H9 (cell line): ENCODE results near the gene ABCG1. TPM values are rescaled to one million over a fixed set of nuclear protein-coding genes. Genes with fewer than 3 reads are reported as not detected.

Experiments
- DNase-seq: peaks from one replicate; pipeline ENCODE4 v3.0.0-alpha.2; 2017
- H2AFZ ChIP-seq: one replicate; pipeline ENCODE4 v1.6.1; 2013; ENCODE audit warnings: mild to moderate bottlenecking, low read length, control low read depth, moderate library complexity
- H2AK5ac ChIP-seq: 2 replicates; pipeline ENCODE4 v1.6.1; 2013; ENCODE audit warnings: low read length, control low read depth, mixed read lengths; ENCODE audit not compliant: insufficient read length
- H2BK120ac ChIP-seq: one replicate; pipeline ENCODE4 v1.6.1; 2013; ENCODE audit warnings: low read depth, mild to moderate bottlenecking, low read length, control low read depth, inconsistent platforms; ENCODE audit not compliant: poor library complexity, severe bottlenecking
- H2BK12ac ChIP-seq: 2 replicates; pipeline ENCODE4 v1.6.1; 2013; ENCODE audit warnings: low read length, control low read depth, mixed read lengths, low read depth; ENCODE audit not compliant: insufficient read length
- H2BK15ac ChIP-seq: 2 replicates; pipeline ENCODE4 v1.6.1; 2013; ENCODE audit warnings: low read depth, low read length, control low read depth
- H2BK20ac ChIP-seq: one replicate; pipeline ENCODE4 v1.6.1; 2013; ENCODE audit warnings: low read depth, mild to moderate bottlenecking, low read length, control low read depth, inconsistent platforms; ENCODE audit not compliant: poor library complexity, severe bottlenecking
- H2BK5ac ChIP-seq: 2 replicates; pipeline ENCODE4 v1.6.1; 2013; ENCODE audit warnings: low read length, control low read depth, mixed read lengths; ENCODE audit not compliant: insufficient read length
- H3K14ac ChIP-seq: 2 replicates; pipeline ENCODE4 v1.6.1; 2013; ENCODE audit warnings: low read length, control low read depth; ENCODE audit not compliant: insufficient read depth
- H3K18ac ChIP-seq: 2 replicates; pipeline ENCODE4 v1.6.1; 2013; ENCODE audit warnings: low read depth, mild to moderate bottlenecking, mixed read lengths, low read length, control low read depth; ENCODE audit not compliant: insufficient read length
- H3K23ac ChIP-seq: 2 replicates; pipeline ENCODE4 v1.6.1; 2013; ENCODE audit warnings: low read length, control low read depth, mixed read lengths, low read depth; ENCODE audit not compliant: insufficient read length
- H3K23me2 ChIP-seq: 2 replicates; pipeline ENCODE4 v1.6.1; 2013; ENCODE audit warnings: low read depth, mild to moderate bottlenecking, mixed read lengths, low read length, control low read depth; ENCODE audit not compliant: insufficient read length, poor library complexity, severe bottlenecking
- H3K27ac ChIP-seq: 2 replicates; pipeline ENCODE4 v1.5.1; 2013; ENCODE audit warnings: low read length, control low read depth, mixed read lengths, low read depth; ENCODE audit not compliant: insufficient read length
- H3K27me3 ChIP-seq: 2 replicates; pipeline ENCODE4 v1.6.1; 2013; ENCODE audit warnings: low read length, control low read depth, inconsistent platforms; ENCODE audit not compliant: insufficient read depth
- H3K4ac ChIP-seq: 2 replicates; pipeline ENCODE4 v1.6.1; 2013; ENCODE audit warnings: low read depth, mild to moderate bottlenecking, control low read depth, inconsistent platforms, low read length, moderate library complexity
- H3K4me1 ChIP-seq: 2 replicates; pipeline ENCODE4 v1.6.1; 2013; ENCODE audit warnings: low read length, control low read depth, inconsistent platforms; ENCODE audit not compliant: insufficient read depth
- H3K4me2 ChIP-seq: 2 replicates; pipeline ENCODE4 v1.6.1; 2013; ENCODE audit warnings: low read length, control low read depth, mixed read lengths; ENCODE audit not compliant: insufficient read length, insufficient read depth
- H3K56ac ChIP-seq: 2 replicates; pipeline ENCODE4 v1.6.1; 2013; ENCODE audit warnings: low read depth, mild to moderate bottlenecking, mixed read lengths, low read length, control low read depth; ENCODE audit not compliant: insufficient read length
- H3K79me1 ChIP-seq: 2 replicates; pipeline ENCODE4 v1.6.1; 2013; ENCODE audit warnings: low read depth, mild to moderate bottlenecking, moderate library complexity, low read length, control low read depth, inconsistent platforms; ENCODE audit not compliant: insufficient read depth, poor library complexity, severe bottlenecking
- H3K79me2 ChIP-seq: 2 replicates; pipeline ENCODE4 v1.6.1; 2013; ENCODE audit warnings: low read length, control low read depth, inconsistent platforms; ENCODE audit not compliant: insufficient read depth
- H3K9ac ChIP-seq: 2 replicates; pipeline ENCODE4 v1.6.1; 2013; ENCODE audit warnings: low read length, control low read depth, mixed read lengths; ENCODE audit not compliant: insufficient read length; ENCODE audit errors: extremely low read depth
- H3K9me3 ChIP-seq: one replicate; pipeline ENCODE4 v1.6.1; 2013; ENCODE audit warnings: low read depth, low read length, inconsistent platforms; ENCODE audit not compliant: control insufficient read depth
- H3T11ph ChIP-seq: one replicate; pipeline ENCODE4 v1.6.1; 2013; ENCODE audit warnings: mild to moderate bottlenecking, low read length, control low read depth, inconsistent platforms
- H4K20me1 ChIP-seq: one replicate; pipeline ENCODE4 v1.6.1; 2013; ENCODE audit not compliant: control insufficient read depth, insufficient read length, insufficient read depth
- H4K5ac ChIP-seq: 2 replicates; pipeline ENCODE4 v1.6.1; 2013; ENCODE audit warnings: low read depth, mild to moderate bottlenecking, mixed read lengths, low read length, control low read depth; ENCODE audit not compliant: insufficient read length
- H4K8ac ChIP-seq: replicated peaks from 2 replicates; pipeline ENCODE4 v1.6.1; 2013; ENCODE audit warnings: low read length, control low read depth, mixed read lengths, low read depth; ENCODE audit not compliant: insufficient read length
- H4K91ac ChIP-seq: 2 replicates; pipeline ENCODE4 v1.6.1; 2013; ENCODE audit warnings: low read depth, mild to moderate bottlenecking, moderate library complexity, mixed read lengths, low read length, control low read depth; ENCODE audit not compliant: insufficient read length
- H3K27ac Mint-ChIP-seq, 3 experiments: 2 replicates in 2 of 3; 3 replicates in 1 of 3; pipeline ENCODE4 v1.8.0; 2020 to 2021; ENCODE audit warnings: mixed read lengths in 3 of 3, mild to moderate bottlenecking in 1 of 3, moderate library complexity in 1 of 3
- H3K27me3 Mint-ChIP-seq: 2 replicates; pipeline ENCODE4 v1.8.0; 2021; ENCODE audit warnings: low read depth, mild to moderate bottlenecking, moderate library complexity, mixed read lengths
- H3K36me3 Mint-ChIP-seq, 3 experiments: 2 replicates in 2 of 3; 3 replicates in 1 of 3; pipeline ENCODE4 v1.8.0; 2020 to 2021; ENCODE audit warnings: low read depth in 3 of 3, mixed read lengths in 3 of 3; ENCODE audit not compliant: insufficient read depth in 1 of 3
- H3K4me1 Mint-ChIP-seq, 2 experiments: 2 replicates each; pipeline ENCODE4 v1.8.0; 2020; ENCODE audit warnings: mixed read lengths in 2 of 2
- H3K4me3 Mint-ChIP-seq, 2 experiments: 2 replicates in 1 of 2; 3 replicates in 1 of 2; pipeline ENCODE4 v1.8.0; 2020 to 2021; ENCODE audit warnings: mild to moderate bottlenecking in 2 of 2, mixed read lengths in 2 of 2, moderate library complexity in 1 of 2
- H3K9me3 Mint-ChIP-seq, 2 experiments: 2 replicates in 1 of 2; 3 replicates in 1 of 2; pipeline ENCODE4 v1.8.0; 2020; ENCODE audit warnings: mild to moderate bottlenecking in 2 of 2, mixed read lengths in 2 of 2, moderate library complexity in 1 of 2
- CTCF ChIP-seq: fragments of 200-600 bp; sonication (generic); conservative IDR thresholded peaks from 3 replicates; pipeline ENCODE4 v1.8.0; 2021; ENCODE audit warnings: antibody characterized with exemption, mild to moderate bottlenecking
- WGBS: extraction: QIAGEN DNeasy Blood & Tissue Kit; methylation state at CpG from one replicate; pipeline ENCODE4 v1.1.7; 2013; ENCODE audit warnings: missing lambda C conversion rate, low lambda C conversion rate, mixed read lengths; ENCODE audit not compliant: insufficient read length; ENCODE audit errors: extremely low coverage; 5-methylcytosine and 5-hydroxymethylcytosine counted together
- total RNA-seq: library from RNA; stranded (reverse); gene quantifications from 2 replicates; pipeline ENCODE4 v1.2.1, GENCODE V29; 2021

Gene ABCG1
- total RNA-seq, 1 experiment from 2014 or later, result 0.83 TPM

- H4K20me1 ChIP-seq, result no peaks in the 10 kb centered on the region
- Mint-ChIP-seq H3K4me3 (no peak overlapping the region), H3K27ac (no peak overlapping the region), H3K36me3 (no peaks in the 10 kb centered on the region), H3K4me1 (no peaks in the 10 kb centered on the region), H3K9me3 (peaks cover 0 to 5% of the 10 kb centered on the region in 2 experiments; a peak in 1 of 5 replicates), H3K27me3 (peaks cover 19% of the 10 kb centered on the region)
- no peaks in the 10 kb centered on the region for H3K23me2 ChIP-seq
- no peaks in the 10 kb centered on the region for H3K79me1 ChIP-seq
- no peak overlapping the region for H3K18ac ChIP-seq
- H2BK12ac ChIP-seq, result no peak overlapping the region
- H2BK5ac ChIP-seq, result no peak overlapping the region
- no peaks in the 10 kb centered on the region for H3K79me2 ChIP-seq
- no peak overlapping the region for H3T11ph ChIP-seq
- no peak overlapping the region for H2BK20ac ChIP-seq
- no peak overlapping the region for H4K5ac ChIP-seq
- DNase-seq, result no peak
- H3K9me3 ChIP-seq, result no peaks in the 10 kb centered on the region
- no peak overlapping the region for H2AFZ ChIP-seq
- H2AK5ac ChIP-seq, result no peak overlapping the region
- H2BK15ac ChIP-seq, result no peak overlapping the region
- WGBS, result no CpG with 5 or more reads among the region's 11 CpGs
- no peak overlapping the region for H3K23ac ChIP-seq
- TF ChIP-seq CTCF, result no peak
- H4K91ac ChIP-seq, result no peak overlapping the region
- H3K27me3 ChIP-seq, result no peaks in the 10 kb centered on the region
- H3K9ac ChIP-seq, result no peak overlapping the region
- H3K27ac ChIP-seq, result no peak overlapping the region
- H3K4ac ChIP-seq, result no peak overlapping the region
- H3K56ac ChIP-seq, result no peak overlapping the region
- H3K4me2 ChIP-seq, result no peak overlapping the region
- no peaks in the 10 kb centered on the region for H3K4me1 ChIP-seq
- H2BK120ac ChIP-seq, result no peak overlapping the region
- H3K14ac ChIP-seq, result no peak overlapping the region
- no peak overlapping the region for H4K8ac ChIP-seq
These were observed 29.0 kb upstream of the ABCG1 start for GRCh38 chr21:42189860-42190485.
